Stimulated activated CD8-positive, alpha-beta memory T cell treated with anti-CD3 and anti-CD28 coated beads, Interleukin-7, amount 100 ng/mL, for 4 hours (primary cell): ENCODE results near the gene IL20RB.
"Not testable (repeated sequence)": the region's sequence is repeated elsewhere in the genome, so short reads cannot be mapped to it uniquely, and the experiment has no call there.

Source experiments
- DNase-seq, 2 donors: peaks; one replicate each; pipeline ENCODE4 v3.0.0-alpha.2; 2020; ENCODE audit warnings: low read depth in 2 of 2

The IL20RB gene

DNA sequence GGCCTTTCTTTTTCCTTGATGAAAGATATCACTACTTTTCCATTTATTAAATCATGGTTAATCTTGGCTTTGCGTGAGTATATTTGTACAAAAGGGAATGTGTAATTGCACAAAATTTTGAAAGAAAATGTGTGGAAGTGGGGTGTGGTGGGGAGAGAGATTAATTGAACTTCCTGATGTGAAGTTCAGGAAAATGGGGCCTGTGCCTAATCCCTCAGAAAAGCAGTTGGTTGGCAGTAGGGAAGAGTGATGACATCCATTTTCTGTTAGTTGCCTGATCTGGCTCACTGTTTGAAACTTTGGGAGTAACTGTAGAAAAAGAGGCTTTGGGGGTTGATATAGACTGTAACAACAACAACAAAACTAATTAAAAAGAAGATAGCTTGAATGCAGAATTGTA lies 10.8 kb upstream of the IL20RB start:
- no peak for DNase-seq

- DNase-seq: no peak
These were observed 10.3 kb upstream of the IL20RB start for GRCh38 chr3:136947477-136947876.

DNA sequence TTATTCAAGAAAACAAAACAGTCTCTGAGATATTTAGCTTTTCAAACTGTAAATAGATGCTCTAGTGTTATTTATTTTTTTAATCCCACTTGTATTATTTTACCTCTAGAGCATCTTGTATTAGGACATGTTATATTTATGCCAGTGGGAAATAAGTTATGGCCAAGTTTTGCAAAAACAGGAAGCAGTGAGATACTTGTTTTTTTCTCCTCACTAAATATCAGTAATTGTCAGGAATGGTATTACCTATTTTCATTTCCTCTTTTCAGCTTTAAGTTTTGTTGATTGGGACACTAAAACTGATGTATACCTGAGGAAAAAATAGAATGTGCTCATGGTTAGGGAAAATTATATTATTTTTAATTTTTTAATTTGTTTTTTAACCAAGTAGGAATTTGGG lies 8.6 kb upstream of the IL20RB start:
- DNase-seq: no peak

DNA sequence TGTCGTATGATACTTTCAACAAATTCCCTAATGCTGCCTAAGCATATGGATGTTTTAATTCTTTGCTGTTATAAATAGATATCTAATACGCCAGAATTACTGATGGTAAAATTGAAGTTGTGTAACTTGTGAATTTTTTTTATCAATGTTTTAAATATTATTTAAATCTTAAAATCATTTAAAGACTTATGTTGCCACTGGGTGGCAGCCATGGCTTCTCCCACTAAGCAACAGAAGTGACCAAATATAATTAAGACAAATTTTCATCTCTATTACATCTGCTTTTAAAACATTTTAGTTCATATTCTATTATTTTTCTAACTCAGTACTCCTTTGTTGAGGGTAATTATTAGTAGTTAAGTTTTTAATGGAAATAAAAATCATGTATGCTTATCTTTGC lies 8.1 kb upstream of the IL20RB start:
- no peak for DNase-seq

DNA sequence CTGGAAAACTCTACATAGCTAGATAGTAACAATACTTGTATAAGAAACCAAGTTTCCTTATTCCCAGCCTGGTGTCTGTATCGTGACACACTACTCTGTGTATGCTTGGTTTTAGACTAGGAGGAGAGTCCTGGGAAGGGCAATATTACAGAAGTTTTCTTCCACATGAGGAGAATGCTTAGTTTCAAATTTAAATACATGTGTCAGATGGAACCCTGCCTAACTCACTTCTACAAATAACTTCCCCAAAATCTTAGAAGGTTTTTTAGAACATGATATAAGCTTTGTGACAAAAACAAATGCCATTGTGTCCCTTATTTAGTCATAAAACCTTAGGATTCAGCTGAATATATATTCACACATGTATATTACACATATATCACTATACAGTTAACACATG lies 7.2 kb upstream of the IL20RB start:
- no peak for DNase-seq

DNA sequence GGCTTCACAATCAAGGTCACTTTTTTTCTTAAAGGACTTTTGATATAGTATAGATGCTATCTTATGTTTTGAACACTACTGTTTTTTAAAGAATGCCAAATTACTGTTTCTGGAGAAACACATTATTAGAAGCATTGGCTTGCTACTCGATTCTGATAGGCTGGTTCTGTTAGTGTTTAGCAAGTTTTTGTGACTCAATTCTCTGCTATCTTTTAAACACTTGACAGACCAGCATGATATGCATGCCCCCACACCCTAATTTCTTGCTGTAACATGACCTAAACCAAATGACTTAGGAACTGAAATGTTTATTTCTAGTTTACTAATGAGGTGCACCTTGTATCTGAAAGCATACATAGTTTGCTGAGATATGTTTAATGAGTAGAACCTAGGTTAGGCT lies 5.5 kb upstream of the IL20RB start:
- no peak for DNase-seq

- no peak for DNase-seq
These were observed 3.5 kb upstream of the IL20RB start for GRCh38 chr3:136954251-136954650.

GRCh38 chr3:136954980-136955780 lies 2.6 kb upstream of the IL20RB start:
- DNase-seq: no peak

DNA sequence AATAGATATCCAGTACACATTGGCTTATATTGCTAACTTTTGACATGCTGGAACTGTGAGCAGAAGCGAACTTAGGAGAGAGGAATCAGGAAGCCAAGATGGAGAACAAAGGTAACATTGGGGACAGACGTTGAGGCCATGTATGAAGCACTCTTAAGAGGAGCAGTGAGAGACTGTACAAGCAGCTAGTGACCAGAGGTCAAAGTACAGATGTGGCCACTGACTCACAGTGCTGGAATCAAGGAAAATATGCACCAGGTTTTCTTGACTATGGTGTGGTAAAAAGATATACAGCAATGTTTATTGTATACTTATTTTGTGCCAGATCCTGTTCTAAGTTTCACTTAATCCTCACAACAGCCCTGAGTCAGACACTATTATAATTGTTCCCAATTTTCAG lies 2.0 kb upstream of the IL20RB start:
- no peak for DNase-seq

- DNase-seq: no peak
These were observed 812 bp upstream of the IL20RB start for GRCh38 chr3:136956971-136957370.

- DNase-seq: no peak
These were observed 1.2 kb downstream of the IL20RB start for GRCh38 chr3:136958939-136959338.

DNA sequence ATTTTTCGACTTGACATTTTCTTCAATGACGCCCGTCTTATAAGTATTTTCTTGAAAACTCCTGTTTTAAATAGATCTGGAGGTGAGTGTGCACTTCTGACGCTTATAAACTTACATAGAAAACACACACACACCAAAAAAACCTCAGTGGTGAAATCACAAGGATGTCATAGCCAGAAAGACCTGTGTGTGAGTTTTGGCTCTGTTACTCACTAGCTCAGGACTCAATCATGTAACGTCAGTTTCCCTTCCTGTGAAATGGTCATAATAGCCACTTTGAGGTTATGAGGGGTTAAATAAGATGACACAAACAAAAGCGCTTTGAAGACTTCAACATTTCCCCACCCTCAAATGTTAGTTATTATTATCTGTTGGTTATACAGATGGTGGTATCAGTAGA lies 1.8 kb downstream of the IL20RB start:
- no peak for DNase-seq

- DNase-seq: no peak
These were observed 3.4 kb downstream of the IL20RB start for GRCh38 chr3:136960838-136961836.

GRCh38 chr3:136962927-136963326 lies 5.1 kb downstream of the IL20RB start:
- no peak for DNase-seq

DNA sequence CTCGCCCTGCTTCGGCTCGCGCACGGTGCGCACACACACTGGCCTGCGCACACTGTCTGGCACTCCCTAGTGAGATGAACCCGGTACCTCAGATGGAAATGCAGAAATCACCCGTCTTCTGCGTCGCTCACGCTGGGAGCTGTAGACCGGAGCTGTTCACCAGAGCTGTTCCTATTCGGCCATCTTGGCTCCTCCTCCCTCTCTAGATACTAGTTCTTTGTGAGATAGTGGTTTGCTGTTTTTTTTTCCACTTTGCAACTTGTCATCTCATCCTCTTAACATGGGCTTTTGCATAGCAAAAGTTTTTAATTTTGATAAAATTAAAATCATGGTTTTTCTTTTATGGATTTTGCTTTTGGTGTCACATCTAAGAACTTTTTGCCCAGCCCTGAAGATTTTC lies 11.8 kb downstream of the IL20RB start:
- not testable (repeated sequence) for DNase-seq

DNA sequence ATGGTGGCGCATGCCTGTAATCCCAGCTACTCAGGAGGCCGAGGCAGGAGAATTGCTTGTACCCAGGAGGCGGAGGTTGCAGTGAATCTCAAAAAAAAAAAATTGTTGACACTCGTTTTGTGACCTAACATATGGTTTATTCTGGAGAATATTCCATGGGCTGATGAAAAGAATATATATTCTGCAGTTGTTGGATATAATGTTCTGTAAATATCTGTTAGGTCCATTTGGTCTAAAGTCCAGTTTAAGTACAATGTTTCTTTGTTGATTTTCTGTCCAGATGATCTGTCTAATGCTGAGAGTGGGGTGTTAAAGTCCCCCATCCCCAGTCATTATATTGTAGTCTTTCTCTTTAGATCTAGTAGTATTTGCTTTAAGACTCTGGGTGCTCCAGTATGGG lies 15.6 kb downstream of the IL20RB start:
- no peak for DNase-seq

DNA sequence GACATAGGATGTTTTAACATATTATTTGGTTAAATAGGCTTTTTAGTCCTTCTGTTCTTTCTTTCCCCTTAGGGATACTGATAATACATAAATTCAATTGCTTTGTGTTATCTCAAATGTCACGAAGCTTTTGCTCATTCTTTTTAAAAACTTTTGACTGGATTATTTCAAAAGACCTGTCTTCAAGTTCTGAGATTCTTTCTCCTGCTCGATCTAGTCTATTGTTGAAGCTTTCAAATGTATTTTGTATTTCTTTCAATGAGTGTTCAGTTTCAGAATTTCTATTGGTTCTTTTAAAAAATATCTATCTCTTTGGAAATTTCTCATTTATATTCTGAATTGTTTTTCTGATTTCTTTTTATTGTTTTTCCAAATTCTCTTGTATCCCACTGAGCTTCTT lies 16.9 kb downstream of the IL20RB start:
- no peak for DNase-seq

DNA sequence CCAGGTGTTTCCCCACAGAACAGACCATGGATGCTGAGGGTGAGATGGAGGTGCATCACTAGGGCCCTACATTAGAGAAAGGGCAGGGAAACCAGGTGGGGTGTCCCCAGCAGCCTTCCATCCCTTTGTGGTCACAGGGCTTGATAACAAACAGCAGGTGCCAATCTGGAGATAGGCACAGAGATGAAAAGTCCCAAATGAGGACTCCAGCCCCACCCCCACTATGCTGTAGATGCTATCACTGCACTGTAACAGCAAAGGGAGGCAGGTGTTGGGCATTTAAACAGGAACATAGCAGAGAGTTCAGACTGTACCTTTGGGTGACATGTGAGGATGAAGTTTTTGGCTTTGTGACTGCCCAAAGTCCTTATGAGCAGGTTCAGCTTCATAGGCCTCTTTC lies 21.4 kb downstream of the IL20RB start:
- no peak for DNase-seq

GRCh38 chr3:136979684-136980083 lies 21.9 kb downstream of the IL20RB start:
- DNase-seq: no peak

GRCh38 chr3:136982033-136982432 lies 24.2 kb downstream of the IL20RB start:
- no peak for DNase-seq

GRCh38 chr3:136982520-136983138 lies 24.8 kb downstream of the IL20RB start:
- no peak for DNase-seq

- no peak for DNase-seq
These were observed 27.1 kb downstream of the IL20RB start for GRCh38 chr3:136984837-136985236.
